Measurements from ENCODE around the gene ATP7B.

DNA sequence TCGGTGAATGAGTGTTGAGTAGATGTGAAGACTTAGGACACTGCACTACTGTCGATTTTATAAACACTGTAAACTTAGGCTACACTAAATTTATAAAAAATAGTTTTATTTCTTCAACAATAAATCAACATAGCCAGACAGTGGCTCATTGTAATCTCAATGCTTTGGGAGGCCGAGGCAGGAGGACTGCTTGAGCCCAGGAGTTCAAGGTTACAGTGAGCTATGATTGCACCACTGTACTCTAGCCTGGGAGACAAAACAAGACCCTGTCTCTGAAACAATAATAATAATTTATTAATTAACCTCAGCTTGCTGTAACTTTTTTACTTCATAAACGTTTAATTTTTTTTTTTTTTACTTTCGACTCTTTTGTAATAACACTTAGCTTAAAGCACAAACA is 34.4 kb downstream of the ATP7B start:
- TF ChIP-seq, protein P1, sequence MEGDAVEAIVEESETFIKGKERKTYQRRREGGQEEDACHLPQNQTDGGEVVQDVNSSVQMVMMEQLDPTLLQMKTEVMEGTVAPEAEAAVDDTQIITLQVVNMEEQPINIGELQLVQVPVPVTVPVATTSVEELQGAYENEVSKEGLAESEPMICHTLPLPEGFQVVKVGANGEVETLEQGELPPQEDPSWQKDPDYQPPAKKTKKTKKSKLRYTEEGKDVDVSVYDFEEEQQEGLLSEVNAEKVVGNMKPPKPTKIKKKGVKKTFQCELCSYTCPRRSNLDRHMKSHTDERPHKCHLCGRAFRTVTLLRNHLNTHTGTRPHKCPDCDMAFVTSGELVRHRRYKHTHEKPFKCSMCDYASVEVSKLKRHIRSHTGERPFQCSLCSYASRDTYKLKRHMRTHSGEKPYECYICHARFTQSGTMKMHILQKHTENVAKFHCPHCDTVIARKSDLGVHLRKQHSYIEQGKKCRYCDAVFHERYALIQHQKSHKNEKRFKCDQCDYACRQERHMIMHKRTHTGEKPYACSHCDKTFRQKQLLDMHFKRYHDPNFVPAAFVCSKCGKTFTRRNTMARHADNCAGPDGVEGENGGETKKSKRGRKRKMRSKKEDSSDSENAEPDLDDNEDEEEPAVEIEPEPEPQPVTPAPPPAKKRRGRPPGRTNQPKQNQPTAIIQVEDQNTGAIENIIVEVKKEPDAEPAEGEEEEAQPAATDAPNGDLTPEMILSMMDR (IDR thresholded peaks at IDR 0.05; ENCODE audit: extremely low read depth in 1 of 2, insufficient read depth in 1 of 2, low read depth in 1 of 2, low read length in 2 of 2), result no peak
- TF ChIP-seq MAX (IDR thresholded peaks at IDR 0.05; ENCODE audit: insufficient read depth, insufficient read length) (no peak), POLR2AphosphoS5 (IDR thresholded peaks at IDR 0.05; ENCODE audit: insufficient read depth, low read depth, low read length) (no peak), MYC (IDR thresholded peaks at IDR 0.05; ENCODE audit: low read depth, low read length) (no peak), POLR2A (IDR thresholded peaks at IDR 0.05; ENCODE audit: low read depth, low read length) (no peak)
